Measurements from ENCODE around the gene SIVA1.

Gene SIVA1

GRCh38 chr14:104734991-104735779 is 17.8 kb upstream of the SIVA1 start:
- no peak overlapping the region for H3K27ac ChIP-seq (ENCODE audit: insufficient read depth in 1 of 2, low read depth in 1 of 2, low read length in 2 of 2, poor library complexity in 1 of 2, severe bottlenecking in 2 of 2)
- 98% methylated on average over 25 of the region's 31 CpGs for WGBS (ENCODE audit: insufficient coverage)
- ChIA-PET CTCF (interaction anchor here (1.3 to 1.5 kb wide), 2 partner anchors 9 kb away, joined by 4 to 5 read pairs; no protein-coding TSS in a partner anchor), POLR2A (no interaction called here)
- no peaks in the 10 kb centered on the region for H3K27me3 ChIP-seq (replicated peaks in 2 of 5; ENCODE audit: control insufficient read depth in 4 of 5, insufficient read depth in 5 of 5, low read length in 4 of 5)
- DNase-seq, result no peak
- H3K4me1 ChIP-seq (ENCODE audit: control extremely low read depth in 1 of 4, control insufficient read depth in 4 of 4, insufficient read depth in 4 of 4, low read length in 3 of 4), result peaks cover 0 to 8% (median 7%) of the 10 kb centered on the region in 4 experiments
- no peak overlapping the region for H3K4me3 ChIP-seq (ENCODE audit: control insufficient read depth in 1 of 7, extremely low read depth in 1 of 7, insufficient read depth in 4 of 7, low read depth in 2 of 7, low read length in 6 of 7)
- no peaks in the 10 kb centered on the region for H3K9me3 ChIP-seq (ENCODE audit: control extremely low read depth in 1 of 5, control insufficient read depth in 4 of 5, insufficient read depth in 2 of 5, low read depth in 1 of 5, low read length in 4 of 5)
- H3K36me3 ChIP-seq (ENCODE audit: control insufficient read depth in 4 of 4, insufficient read depth in 4 of 4, low read length in 3 of 4), result peaks cover 0 to 1% (median 0%) of the 10 kb centered on the region in 4 experiments

- H3K9me3 ChIP-seq (ENCODE audit: control extremely low read depth in 1 of 5, control insufficient read depth in 4 of 5, insufficient read depth in 2 of 5, low read depth in 1 of 5, low read length in 4 of 5), result no peaks in the 10 kb centered on the region
- H3K27ac ChIP-seq (ENCODE audit: insufficient read depth in 1 of 2, low read depth in 1 of 2, low read length in 2 of 2, poor library complexity in 1 of 2, severe bottlenecking in 2 of 2), result no peak overlapping the region
- peak in 1 of 3 donors; percentile 5 for DNase-seq
- WGBS (ENCODE audit: insufficient coverage), result 41% methylated on average over 23 of the region's 26 CpGs
- POLR2A ChIA-PET, result interaction anchor here (1.0 kb wide), 1 partner anchor 13 kb away, joined by 3 read pairs; no protein-coding TSS in a partner anchor
- CTCF ChIA-PET, result interaction anchor here (1.1 to 1.5 kb wide), 3 partner anchors 8 to 15 kb away, joined by 3 to 4 read pairs (median 3); no protein-coding TSS in a partner anchor
- no peaks in the 10 kb centered on the region for H3K27me3 ChIP-seq (replicated peaks in 2 of 5; ENCODE audit: control insufficient read depth in 4 of 5, insufficient read depth in 5 of 5, low read length in 4 of 5)
- H3K4me1 ChIP-seq (ENCODE audit: control extremely low read depth in 1 of 4, control insufficient read depth in 4 of 4, insufficient read depth in 4 of 4, low read length in 3 of 4), result peaks cover 0 to 8% (median 7%) of the 10 kb centered on the region in 4 experiments
- peaks cover 0 to 3% (median 0%) of the 10 kb centered on the region in 4 experiments for H3K36me3 ChIP-seq (ENCODE audit: control insufficient read depth in 4 of 4, insufficient read depth in 4 of 4, low read length in 3 of 4)
- no peak overlapping the region for H3K4me3 ChIP-seq (ENCODE audit: control insufficient read depth in 1 of 7, extremely low read depth in 1 of 7, insufficient read depth in 4 of 7, low read depth in 2 of 7, low read length in 6 of 7)
Measured at GRCh38 chr14:104735830-104736642, 16.9 kb upstream of the SIVA1 start.

GRCh38 chr14:104738375-104739019 is 14.4 kb upstream of the SIVA1 start:
- H3K36me3 ChIP-seq (ENCODE audit: control insufficient read depth in 4 of 4, insufficient read depth in 4 of 4, low read length in 3 of 4), result peaks cover 0 to 6% (median 0%) of the 10 kb centered on the region in 4 experiments
- CTCF ChIA-PET, result interaction anchor here (0.7 to 1.6 kb wide), 5 partner anchors 10 to 659 kb away, joined by 3 to 4 read pairs (median 3); no protein-coding TSS in a partner anchor
- DNase-seq, result no peak
- no peak overlapping the region for H3K4me3 ChIP-seq (ENCODE audit: control insufficient read depth in 1 of 7, extremely low read depth in 1 of 7, insufficient read depth in 4 of 7, low read depth in 2 of 7, low read length in 6 of 7)
- H3K27ac ChIP-seq (ENCODE audit: insufficient read depth in 1 of 2, low read depth in 1 of 2, low read length in 2 of 2, poor library complexity in 1 of 2, severe bottlenecking in 2 of 2), result no peak overlapping the region
- H3K9me3 ChIP-seq (ENCODE audit: control extremely low read depth in 1 of 5, control insufficient read depth in 4 of 5, insufficient read depth in 2 of 5, low read depth in 1 of 5, low read length in 4 of 5), result no peaks in the 10 kb centered on the region
- POLR2A ChIA-PET, result no interaction called here
- peaks cover 0 to 13% (median 8%) of the 10 kb centered on the region in 4 experiments for H3K4me1 ChIP-seq (ENCODE audit: control extremely low read depth in 1 of 4, control insufficient read depth in 4 of 4, insufficient read depth in 4 of 4, low read length in 3 of 4)
- H3K27me3 ChIP-seq (replicated peaks in 2 of 5; ENCODE audit: control insufficient read depth in 4 of 5, insufficient read depth in 5 of 5, low read length in 4 of 5), result no peaks in the 10 kb centered on the region
- WGBS (ENCODE audit: insufficient coverage), result 96% methylated on average over 16 of the region's 18 CpGs

GRCh38 chr14:104739026-104739425 is 13.9 kb upstream of the SIVA1 start:
- CTCF ChIA-PET, result interaction anchor here (0.8 to 1.6 kb wide), 3 partner anchors 9 to 18 kb away, joined by 3 to 4 read pairs (median 3); no protein-coding TSS in a partner anchor
- Histone ChIP-seq H3K27ac (ENCODE audit: insufficient read depth in 1 of 2, low read depth in 1 of 2, low read length in 2 of 2, poor library complexity in 1 of 2, severe bottlenecking in 2 of 2) (no peak overlapping the region), H3K27me3 (replicated peaks in 2 of 5; ENCODE audit: control insufficient read depth in 4 of 5, insufficient read depth in 5 of 5, low read length in 4 of 5) (no peaks in the 10 kb centered on the region), H3K4me1 (ENCODE audit: control extremely low read depth in 1 of 4, control insufficient read depth in 4 of 4, insufficient read depth in 4 of 4, low read length in 3 of 4) (peaks cover 0 to 13% (median 8%) of the 10 kb centered on the region in 4 experiments), H3K9me3 (ENCODE audit: control extremely low read depth in 1 of 5, control insufficient read depth in 4 of 5, insufficient read depth in 2 of 5, low read depth in 1 of 5, low read length in 4 of 5) (no peaks in the 10 kb centered on the region), H3K4me3 (ENCODE audit: control insufficient read depth in 1 of 7, extremely low read depth in 1 of 7, insufficient read depth in 4 of 7, low read depth in 2 of 7, low read length in 6 of 7) (no peak overlapping the region), H3K36me3 (ENCODE audit: control insufficient read depth in 4 of 4, insufficient read depth in 4 of 4, low read length in 3 of 4) (peaks cover 0 to 6% (median 0%) of the 10 kb centered on the region in 4 experiments)
- no peak for DNase-seq
- POLR2A ChIA-PET, result no interaction called here
- 98% methylated on average over 16 of the region's 17 CpGs for WGBS (ENCODE audit: insufficient coverage)

GRCh38 chr14:104739546-104740516 is 13.1 kb upstream of the SIVA1 start:
- Histone ChIP-seq H3K27me3 (replicated peaks in 2 of 5; ENCODE audit: control insufficient read depth in 4 of 5, insufficient read depth in 5 of 5, low read length in 4 of 5) (no peaks in the 10 kb centered on the region), H3K4me3 (ENCODE audit: control insufficient read depth in 1 of 7, extremely low read depth in 1 of 7, insufficient read depth in 4 of 7, low read depth in 2 of 7, low read length in 6 of 7) (no peak overlapping the region), H3K36me3 (ENCODE audit: control insufficient read depth in 4 of 4, insufficient read depth in 4 of 4, low read length in 3 of 4) (peaks cover 0 to 6% (median 0%) of the 10 kb centered on the region in 4 experiments), H3K4me1 (ENCODE audit: control extremely low read depth in 1 of 4, control insufficient read depth in 4 of 4, insufficient read depth in 4 of 4, low read length in 3 of 4) (peaks cover 0 to 13% (median 8%) of the 10 kb centered on the region in 4 experiments), H3K9me3 (ENCODE audit: control extremely low read depth in 1 of 5, control insufficient read depth in 4 of 5, insufficient read depth in 2 of 5, low read depth in 1 of 5, low read length in 4 of 5) (no peaks in the 10 kb centered on the region), H3K27ac (ENCODE audit: insufficient read depth in 1 of 2, low read depth in 1 of 2, low read length in 2 of 2, poor library complexity in 1 of 2, severe bottlenecking in 2 of 2) (no peak overlapping the region)
- 92% methylated on average over 28 of the region's 29 CpGs for WGBS (ENCODE audit: insufficient coverage)
- ChIA-PET CTCF (interaction anchor here (1.1 kb wide), 1 partner anchor 8 kb away, joined by 3 read pairs; no protein-coding TSS in a partner anchor), POLR2A (no interaction called here)
- no peak for DNase-seq

All from common myeloid progenitor, CD34-positive (primary cell).